T-helper 9 cell (primary cell): ENCODE data around the gene TBC1D16.

Source experiments
- DNase-seq: peaks from one replicate; pipeline ENCODE4 v3.0.0-alpha.2; 2020

The TBC1D16 gene

DNA sequence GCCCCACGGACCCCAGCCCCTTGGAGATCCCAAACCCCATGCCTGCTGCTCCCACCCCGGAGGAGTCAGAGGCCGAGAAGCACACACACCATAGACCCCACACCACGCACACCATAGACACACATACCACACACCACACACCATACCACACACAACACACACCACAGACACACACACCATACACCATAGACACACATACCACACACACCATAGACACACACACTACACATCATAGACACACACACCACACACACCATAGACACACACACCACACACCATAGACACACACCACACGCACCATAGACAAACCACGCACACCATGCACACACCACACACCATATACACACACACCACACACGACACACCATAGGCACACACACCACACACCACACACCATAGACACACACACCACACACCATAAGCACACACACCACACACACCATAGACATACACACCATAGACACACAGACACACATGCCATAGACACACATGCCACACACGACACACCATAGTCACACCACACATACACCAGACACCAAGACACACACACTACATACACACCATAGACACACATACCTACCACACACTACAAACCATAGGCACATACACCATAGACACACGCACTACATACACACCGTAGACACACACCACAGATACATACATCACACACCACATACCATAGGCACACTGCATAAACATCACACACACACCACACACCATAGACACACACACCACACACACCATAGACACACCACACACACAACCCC is 11.3 kb downstream of the TBC1D16 start:
- DNase-seq = no peak

DNA sequence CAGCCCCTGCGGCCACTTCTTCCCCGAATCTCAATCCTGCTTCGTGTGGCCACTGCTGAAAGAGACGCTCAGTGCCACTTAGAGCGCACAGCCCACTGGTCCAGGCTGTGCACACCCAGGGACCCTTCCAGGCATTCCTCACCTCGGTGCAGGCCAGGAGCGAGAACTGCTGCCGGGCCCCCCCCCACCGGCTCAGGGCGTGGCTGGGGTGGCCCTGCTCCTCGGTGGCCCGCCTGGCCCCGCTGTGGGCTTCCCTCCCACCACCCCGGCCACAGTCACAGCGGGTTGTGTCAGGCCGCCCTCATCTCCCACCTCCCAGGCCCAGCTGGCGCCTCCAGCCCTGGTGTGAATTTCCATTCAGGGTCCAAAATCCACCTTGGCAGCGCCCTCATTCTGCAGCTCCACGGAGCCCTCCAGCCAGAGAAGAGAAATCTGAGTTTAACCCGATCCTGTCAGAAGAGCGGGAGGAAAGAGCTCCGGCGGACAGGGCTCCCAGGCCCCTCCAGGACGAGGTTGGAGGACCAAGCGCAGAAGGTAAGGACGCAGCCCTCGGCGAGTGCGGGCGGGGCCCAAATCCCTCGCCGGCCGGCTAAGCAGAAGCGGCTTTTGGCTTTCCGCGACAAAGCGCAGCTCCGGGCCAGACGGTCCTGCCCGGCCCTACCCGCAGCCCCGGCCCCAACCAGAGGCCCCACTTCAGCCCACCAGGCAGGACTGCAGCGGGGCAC is 12.0 kb downstream of the TBC1D16 start:
- no peak for DNase-seq

DNA sequence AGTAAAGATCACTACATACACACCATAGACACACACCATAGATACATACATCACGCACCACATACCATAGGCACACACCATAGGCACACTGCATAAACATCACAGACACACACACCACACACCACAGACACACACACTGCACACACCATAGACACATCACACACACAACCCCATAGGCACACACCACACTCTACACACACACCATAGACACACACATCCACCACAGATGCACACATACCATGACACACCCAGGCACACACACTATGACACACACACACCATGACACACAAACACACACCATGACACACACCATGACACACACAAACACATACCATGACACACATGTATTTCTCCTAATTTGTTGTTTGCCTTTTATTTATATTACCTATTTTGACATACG is 14.1 kb downstream of the TBC1D16 start:
- DNase-seq = no peak

DNA sequence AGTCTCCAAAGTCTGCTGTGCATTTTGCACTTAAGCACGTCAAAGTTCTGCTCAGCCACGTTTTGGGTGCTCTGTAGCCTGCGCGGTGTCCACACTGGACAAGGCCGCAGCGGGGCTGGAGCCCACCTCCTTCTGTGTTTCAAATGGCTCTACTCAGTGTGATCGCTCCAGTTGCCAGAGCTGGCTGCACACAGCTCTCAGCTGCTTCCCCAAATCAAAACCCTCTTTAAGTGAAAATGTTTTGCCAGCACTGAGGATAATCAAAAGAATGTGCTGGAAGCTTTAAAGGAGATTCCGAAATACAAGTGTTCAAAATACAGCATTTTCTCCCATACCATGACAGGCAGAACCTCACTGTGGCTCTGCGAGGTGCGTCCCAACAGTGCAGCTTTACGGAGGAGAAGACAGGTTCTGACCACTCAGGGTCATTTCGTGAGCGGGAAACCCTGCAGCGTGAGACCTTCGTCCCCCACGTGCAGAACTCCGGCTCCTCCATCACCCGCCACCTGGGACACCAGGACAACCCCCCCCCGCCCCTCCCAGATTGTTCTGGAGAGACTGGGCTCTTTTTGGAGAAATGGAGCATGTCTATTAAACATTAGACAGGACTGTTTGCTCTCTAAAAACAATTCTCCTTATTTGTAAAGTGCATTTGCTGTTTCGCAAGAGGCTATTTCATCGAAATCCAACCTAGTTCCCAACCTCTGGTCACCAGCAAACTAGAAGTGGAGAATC is 16.6 kb downstream of the TBC1D16 start:
- no peak for DNase-seq

DNA sequence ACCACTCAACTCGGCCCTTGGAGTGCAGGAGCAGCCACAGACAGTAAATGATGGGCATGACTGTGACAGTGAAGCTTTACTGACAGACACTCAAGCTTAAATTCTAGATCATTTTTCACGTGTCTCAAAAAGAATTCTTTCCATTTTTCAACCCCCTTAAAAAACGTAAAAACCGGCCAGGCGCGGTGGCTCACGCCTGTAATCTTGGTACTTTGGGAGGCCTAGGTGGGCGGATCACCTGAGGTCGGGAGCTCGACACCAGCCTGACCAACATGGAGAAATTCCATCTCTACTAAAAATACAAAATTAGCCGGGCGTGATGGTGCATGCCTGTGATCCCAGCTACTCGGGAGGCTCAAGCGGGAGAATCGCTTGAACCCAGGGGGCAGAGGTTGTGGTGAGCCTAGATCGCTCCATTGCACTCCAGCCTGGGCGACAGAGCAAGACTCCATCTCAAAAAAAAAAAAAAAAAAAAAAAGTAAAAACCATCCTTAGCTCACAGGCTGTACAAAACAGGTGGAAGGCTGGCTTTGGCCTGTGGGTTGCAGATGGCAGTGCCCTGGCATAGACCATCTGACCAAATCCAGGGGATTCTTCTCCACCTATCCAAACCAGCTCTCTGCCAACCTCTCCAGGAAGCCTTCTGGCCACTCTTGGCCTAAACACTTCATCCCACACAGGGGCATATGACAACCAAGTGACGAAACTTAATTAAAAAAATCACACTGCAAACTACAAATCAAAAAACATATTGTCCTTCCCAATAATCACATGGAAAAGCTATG is 18.3 kb downstream of the TBC1D16 start:
- DNase-seq = no peak

DNA sequence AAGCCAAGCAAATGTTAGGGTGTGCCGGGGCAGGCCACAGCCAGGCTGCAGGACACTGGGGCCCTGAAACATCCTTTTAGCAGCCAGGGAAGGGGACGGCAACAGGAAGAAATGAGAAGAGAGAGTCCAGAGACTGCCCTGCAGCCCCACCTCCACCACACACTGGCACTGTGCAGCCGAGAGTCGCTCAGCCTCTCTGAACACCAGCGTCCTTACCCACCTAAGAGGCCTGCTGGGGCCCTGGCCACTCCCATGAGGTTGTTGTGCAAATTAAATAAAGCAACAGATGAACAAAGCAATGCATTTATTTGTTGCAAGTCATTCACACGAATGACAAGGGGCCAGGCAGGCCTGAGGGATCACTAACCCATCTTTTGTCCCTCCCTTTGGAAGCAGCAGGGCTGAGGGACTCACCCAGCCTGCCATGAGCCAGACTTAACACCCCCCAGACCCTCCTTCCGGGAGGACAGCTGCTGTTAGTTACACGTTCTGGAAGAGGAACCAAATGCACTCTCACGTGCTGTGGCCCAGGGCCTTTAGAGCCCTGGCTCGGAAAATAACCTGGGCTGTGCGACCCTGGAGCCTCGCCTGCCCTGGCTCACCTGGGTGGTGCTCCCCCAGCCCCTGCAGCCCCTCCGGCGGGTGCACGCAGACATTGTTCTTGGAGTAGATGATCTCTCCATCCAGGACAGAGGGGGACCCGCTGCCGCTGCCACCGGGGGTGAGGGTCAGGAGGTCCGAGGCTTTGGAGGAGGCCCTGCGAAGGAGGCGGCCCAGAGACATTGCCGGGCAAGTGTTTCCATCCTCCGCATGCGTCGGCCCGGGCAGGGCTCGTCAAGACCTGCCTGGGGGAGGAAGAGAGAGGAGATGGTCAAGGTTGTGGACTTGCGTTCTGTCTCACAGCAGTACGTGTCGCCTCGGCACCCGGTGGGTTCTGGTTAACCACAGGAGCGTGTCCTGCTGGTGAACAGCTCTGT is 22.6 kb downstream of the TBC1D16 start:
- DNase-seq = no peak

DNA sequence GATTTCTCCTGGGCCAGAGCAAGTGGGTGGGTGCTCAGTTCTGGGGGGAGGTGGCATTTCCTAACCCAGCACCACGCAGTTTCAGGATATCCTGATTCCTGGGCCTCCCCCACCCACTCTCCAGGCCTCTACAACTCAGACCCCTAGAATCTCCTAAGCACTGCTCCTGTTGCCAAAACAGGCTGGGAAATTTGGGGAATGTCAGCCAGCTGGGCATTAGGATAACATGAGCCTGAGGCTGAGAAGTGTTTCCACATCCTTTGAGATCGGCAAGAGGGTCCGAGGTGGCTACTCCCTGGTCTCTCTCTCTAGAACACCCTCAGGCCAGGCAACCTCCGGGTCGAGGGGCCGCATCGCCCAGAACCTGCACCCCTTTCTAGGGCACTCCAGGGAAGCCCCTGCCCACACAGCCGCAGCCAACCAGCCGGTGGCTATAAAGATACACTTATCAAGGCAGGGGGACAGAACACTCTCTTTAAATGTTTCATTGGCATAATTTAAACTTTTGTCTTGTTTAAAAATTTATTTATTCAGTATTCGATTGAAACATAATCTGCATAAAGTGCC is 23.6 kb downstream of the TBC1D16 start:
- no peak for DNase-seq

DNA sequence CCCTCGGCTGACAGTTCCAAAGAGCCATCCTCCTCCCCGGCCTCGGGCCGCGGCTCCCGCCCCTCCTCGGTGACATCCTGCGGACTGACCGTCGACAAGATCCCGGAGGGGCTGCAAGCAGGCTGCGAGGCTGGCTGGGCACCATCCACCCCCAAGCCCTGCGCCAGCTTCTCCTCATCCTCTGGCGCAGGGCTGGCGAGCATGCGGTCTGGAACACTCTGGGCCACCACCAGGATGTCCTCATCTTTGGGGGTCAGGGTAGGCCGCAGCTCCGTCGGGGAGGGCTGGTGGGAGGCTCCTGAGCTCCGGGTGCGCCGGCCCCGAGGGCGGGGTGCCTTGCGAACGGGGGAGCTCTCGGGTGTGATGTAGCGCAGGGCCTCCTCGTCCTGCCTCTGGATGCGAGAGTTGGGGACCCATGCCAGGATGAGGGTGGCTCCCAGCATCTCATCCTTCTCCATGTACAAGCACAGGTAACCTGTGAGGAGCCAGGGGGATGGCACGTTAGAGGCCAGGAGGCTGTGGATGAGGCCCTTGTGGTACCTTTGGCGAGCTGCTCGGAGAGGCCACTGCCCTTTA is 25.3 kb downstream of the TBC1D16 start:
- no peak for DNase-seq

DNA sequence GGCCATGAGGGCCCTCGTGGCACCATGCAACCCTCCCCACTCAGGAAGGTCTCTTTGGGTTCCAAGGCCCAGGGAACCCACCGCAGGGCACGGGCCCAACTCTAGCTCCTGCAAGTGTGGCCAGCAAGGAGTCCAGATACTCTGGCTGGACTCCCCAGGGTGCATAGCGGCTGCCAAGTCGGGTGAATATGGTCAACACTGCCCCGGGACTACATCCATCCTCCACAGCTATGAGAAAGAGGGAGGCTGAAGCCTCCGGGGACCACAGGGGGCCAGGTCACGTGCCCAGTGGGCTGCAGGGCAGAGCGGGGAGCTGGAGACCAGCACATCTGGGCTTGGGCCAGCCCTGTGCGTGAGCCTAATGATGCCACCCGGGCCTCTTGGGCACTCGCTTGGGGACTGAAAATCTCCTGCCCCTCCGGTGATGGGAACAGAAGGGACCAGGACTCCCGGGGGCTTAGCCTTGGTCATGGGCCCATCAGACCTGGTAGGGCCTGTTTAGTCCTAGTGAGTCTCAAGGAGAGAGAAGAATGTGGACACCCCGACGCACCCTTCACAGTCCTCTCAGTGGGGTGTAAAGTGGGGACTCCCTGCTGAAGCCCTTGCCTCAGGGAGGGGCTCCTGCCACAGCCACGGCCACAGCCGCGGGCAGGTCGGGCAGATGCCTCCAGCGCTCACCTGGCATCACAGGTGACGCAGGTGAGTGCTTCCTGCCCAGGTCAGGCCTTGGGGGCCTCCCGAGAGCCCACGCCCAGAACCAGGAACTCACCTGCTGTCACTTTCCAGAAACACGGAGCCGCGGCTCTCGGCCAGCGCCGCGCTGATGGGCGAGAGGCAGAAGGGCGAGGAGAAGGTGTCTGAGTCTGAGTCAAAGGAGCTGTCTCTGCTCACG is 26.0 kb downstream of the TBC1D16 start:
- no peak for DNase-seq

DNA sequence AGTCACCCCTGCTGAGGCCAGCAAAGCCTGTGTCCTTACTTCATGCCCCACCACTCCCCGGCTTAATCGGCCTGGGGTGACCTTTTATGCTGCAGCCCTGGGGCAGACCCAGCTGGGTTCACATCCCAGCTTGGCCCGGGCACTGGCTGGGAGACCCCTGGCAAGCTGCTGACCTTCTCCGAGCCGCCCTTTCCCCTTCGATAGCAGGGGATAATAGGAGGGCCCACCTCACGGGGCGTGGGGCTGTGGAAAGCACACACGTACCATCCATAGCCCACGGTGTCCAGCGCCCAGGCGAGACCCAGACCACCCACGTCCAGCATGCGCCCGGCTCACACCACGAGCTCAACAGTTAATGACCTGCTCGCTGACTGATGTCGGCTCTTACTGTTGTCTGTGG is 26.8 kb downstream of the TBC1D16 start:
- DNase-seq = no peak

DNA sequence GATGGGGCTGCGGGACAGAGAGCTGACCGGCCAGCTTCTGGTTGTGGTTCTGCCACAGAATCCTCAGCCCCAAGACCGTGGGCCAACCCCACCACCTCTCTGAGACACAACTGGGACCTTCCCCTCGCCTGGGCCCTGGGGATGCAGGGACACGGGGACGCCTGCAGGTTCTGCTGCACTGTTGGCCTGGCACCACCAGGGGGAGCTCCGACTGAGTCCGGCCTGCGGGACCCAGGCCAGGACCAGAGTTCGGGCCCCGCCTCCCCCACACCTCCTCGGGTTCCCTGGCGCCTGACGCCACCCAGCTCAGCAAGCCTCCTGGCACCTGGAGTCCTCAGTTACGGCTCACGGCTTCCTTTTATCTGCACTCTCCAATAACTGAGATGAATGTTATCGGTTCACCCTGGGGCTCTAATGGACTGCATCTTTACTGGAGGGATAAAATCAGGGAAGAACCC is 27.3 kb downstream of the TBC1D16 start:
- peak; percentile 68 for DNase-seq

DNA sequence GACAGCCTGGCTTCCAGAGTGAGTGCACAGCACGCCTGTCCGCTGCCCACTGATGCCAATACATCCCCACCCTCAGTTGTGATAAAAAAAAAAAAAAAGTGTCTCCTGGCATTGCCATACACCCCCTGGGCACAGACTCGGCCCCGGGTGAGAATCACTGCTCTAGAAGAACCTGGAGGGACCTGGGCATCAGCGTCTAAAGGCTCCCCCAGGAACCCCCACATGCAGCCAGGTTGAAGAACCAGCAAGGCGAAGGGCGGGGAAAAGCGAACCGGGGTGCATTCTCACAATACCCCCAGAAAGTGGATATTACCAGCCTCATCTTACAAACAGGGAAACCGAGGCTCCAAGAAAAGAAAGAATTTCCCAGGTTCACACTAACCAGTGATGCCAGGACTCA is 27.7 kb downstream of the TBC1D16 start:
- DNase-seq = no peak

DNA sequence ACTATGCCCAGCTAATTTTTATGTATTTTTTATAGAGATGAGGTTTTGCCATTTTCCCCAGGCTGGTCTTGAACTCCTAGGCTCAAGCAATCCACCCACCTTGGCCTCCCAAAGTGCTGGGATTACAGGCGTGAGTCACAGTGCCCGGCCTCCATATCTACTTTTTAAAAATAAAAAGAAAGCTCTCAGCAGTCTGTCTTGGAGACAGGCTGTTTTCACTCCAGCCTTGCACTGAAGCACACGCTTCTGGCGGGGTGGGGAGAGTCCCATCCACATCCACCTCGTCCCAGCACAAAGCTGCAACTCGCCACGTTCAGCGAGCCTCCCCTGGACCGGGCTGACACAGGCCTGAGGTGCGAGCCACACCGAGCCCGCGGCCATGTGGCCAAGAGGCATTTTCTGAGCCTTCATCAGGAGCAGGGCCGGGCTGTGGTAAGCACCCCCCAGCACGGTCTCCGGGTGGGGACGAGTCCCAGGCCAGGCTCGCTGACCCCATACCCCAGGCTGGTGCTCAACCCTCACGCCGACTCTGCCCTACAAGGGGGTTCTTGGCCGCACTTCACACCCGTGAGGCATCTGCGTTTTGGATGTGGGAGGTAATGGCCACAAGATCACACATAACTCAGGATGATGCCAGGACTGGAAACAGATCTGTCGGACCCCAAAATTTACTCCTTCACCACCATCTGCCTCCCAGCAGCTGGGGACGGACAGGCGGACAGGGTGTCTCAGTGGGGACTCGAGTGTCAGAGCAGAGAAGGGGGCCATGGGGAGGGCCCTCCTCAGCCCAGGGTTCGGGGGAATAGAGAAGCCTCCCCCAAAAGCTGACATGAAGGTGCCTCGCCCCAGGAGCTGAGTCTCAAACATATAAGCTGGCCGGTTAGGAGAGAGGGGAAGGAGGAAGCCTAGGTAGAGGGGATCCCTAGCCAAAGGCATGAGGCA is 28.6 kb downstream of the TBC1D16 start:
- no peak for DNase-seq

DNA sequence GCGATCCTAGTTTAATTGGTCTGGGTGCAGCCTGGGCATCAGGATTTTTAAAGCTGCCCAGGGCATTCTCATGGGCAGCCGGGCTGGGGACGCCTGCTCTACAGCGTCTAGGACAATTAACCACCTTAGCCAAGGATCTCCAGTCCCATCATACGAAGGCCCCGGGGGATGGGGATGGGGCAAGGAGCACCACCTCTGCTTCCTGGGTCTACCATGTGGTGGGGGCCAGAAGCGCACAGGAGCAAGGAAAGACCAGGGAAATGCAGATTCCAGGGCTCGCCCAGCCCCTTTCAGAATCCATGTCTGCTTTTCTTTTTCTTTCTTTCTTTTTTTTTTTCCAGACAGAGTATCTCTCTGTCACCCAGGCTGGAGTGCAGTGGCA is 29.3 kb downstream of the TBC1D16 start:
- DNase-seq = no peak

DNA sequence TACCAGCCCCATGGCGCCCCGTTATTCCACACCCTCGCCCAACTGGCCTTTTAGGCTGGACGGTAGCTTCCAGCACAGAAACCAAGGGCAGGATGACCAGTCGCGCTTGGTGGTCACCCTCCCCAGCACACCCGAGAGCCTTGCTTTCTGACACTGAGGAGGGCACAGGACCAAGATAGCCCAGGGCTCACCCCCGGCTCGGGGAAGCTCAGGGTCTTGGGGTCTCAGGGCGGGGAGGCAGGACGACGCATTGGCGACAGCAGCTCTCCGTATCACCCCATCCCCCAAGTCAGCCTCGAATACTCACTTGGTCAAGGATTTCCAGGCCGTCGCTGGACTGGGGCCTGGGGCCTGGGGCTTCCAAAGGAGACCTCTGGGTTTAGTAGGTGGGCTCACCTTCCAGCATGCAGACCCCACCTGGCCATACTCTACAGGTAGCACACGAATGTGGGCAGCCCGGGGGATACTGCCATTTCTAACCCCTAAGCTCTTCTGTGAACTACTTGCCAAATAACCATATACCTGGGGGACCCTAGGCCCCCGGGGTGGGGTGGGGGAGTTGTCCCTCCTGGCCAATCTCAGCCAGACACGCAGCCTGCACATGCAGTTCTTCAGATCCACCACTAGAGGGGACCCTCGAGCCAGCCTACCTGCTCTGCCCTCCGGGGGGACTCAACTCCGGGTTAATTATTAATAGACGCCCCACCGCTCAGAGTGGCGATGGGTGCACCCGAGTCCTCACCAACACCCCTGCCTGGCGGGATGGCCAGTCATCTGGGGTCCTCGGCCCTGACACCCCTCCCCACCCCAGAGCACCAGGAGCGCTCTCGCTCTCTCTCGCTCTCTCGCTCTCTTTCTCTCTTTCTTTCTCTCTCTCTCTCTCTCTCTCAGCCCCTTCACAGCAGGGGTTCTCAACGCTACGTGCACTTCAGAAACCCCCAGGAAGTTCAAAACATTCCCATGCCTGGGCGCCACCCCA is 30.0 kb downstream of the TBC1D16 start:
- peak; percentile 53 for DNase-seq

DNA sequence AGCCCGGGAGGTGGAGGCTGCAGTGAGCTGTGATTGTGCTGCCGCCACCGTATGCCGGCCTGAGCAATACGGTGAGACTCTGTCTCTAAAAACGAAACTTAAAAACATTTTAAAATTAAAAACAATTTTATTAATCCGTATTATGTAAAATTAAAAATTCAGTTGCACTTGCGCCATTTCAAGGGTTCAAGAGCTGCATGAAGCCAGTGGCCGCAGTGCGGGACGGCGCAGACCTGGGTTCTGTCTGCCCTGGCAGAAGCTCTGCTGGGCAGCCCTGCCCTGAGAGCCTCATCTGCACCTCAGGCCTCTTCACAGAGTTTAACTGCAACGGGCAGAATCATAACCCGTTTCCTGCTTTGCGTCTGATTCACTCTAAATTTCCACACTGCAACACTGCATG is 31.7 kb downstream of the TBC1D16 start:
- DNase-seq = no peak
